A549 treated with CORT108297 at 1 μM for 4 hours (cell line): ENCODE results near the gene CARD10. TPM values are rescaled to one million over a fixed set of nuclear protein-coding genes. Genes with fewer than 3 reads are reported as not detected.

Experiments used
- total RNA-seq: library from RNA; stranded (reverse); fragments of 200-300 nt; extraction: Qiagen RNA extraction; gene quantifications from 5 replicates; pipeline ENCODE4 v1.2.3, GENCODE V29; 2022

Gene CARD10
- 25.1 to 38.6 TPM (median 38.4 TPM) in 5 replicates for total RNA-seq

GRCh38 chr22:37519268-37520195, at the start of gene CARD10:
TSS of gene CARD10 (minus strand) at chr22:37519415. CDS start at chr22:37519200, 215 bp downstream.

GRCh38 chr22:37559901-37560607, 40.8 kb upstream of the CARD10 start, which contains the start of gene CDC42EP1:
TSS of gene CDC42EP1 (plus strand) at chr22:37560480. CDS start at chr22:37566350, 5,870 bp downstream.

GRCh38 chr22:37486224-37486845, 32.9 kb downstream of the CARD10 start, which contains the start of gene MFNG:
TSS of gene MFNG (minus strand) at chr22:37486384. CDS start at chr22:37486177, 207 bp downstream.

Other genes with a start within 250 kb of the CARD10 start
- gene CYTH4, start 236.9 kb downstream of the CARD10 start, total RNA-seq, result 0.70 to 1.3 TPM (median 1.0 TPM) in 5 replicates
- gene ELFN2, start 91.9 kb downstream of the CARD10 start, total RNA-seq, result 5.8 to 10.1 TPM (median 9.8 TPM) in 5 replicates
- 1.4 to 3.5 TPM (median 2.5 TPM) in 5 replicates for gene MFNG, start 33.0 kb downstream of the CARD10 start, total RNA-seq
- gene CDC42EP1, start 41.1 kb upstream of the CARD10 start, total RNA-seq, result 27.1 to 39.3 TPM (median 37.1 TPM) in 5 replicates
- gene LGALS2, start 60.7 kb upstream of the CARD10 start, total RNA-seq, result 0.20 to 0.37 TPM in 2 of 5 replicates, not detected in the others
- 17.3 to 25.3 TPM (median 23.4 TPM) in 5 replicates for gene GGA1, start 89.4 kb upstream of the CARD10 start, total RNA-seq
- gene SH3BP1, start 120.3 kb upstream of the CARD10 start, total RNA-seq, result 1.3 to 2.6 TPM (median 2.2 TPM) in 5 replicates
- gene PDXP, start 139.3 kb upstream of the CARD10 start, total RNA-seq, result 13.6 to 20.2 TPM (median 18.7 TPM) in 5 replicates
- gene LGALS1, start 156.2 kb upstream of the CARD10 start, total RNA-seq, result 1,348 to 1,402 TPM (median 1,371 TPM) in 5 replicates
- 25.2 to 29.2 TPM (median 27.7 TPM) in 5 replicates for gene NOL12, start 166.9 kb upstream of the CARD10 start, total RNA-seq
- 23.0 to 37.4 TPM (median 35.1 TPM) in 5 replicates for gene TRIOBP, start 177.6 kb upstream of the CARD10 start, total RNA-seq